ENCODE results near the gene STK32A.
"Not testable (repeated sequence)": the region's sequence is repeated elsewhere in the genome, so short reads cannot be mapped to it uniquely, and the experiment has no call there.

STK32A gene

GRCh38 chr5:147346006-147346561 lies 111.3 kb downstream of the STK32A start:
- no peak for DNase-seq (ENCODE audit: low read depth in 2 of 2)

GRCh38 chr5:147348046-147348445 lies 113.2 kb downstream of the STK32A start:
- no peak for DNase-seq (ENCODE audit: low read depth in 2 of 2)

- DNase-seq (ENCODE audit: low read depth in 2 of 2) = no peak
Observed at GRCh38 chr5:147348451-147348850, 113.6 kb downstream of the STK32A start.

GRCh38 chr5:147349241-147349640 lies 114.4 kb downstream of the STK32A start:
- no peak for DNase-seq (ENCODE audit: low read depth in 2 of 2)

- DNase-seq (ENCODE audit: low read depth in 2 of 2) = no peak
Observed at GRCh38 chr5:147359101-147359500, 124.3 kb downstream of the STK32A start.

- DNase-seq (ENCODE audit: low read depth in 2 of 2) = no peak
Observed at GRCh38 chr5:147359581-147359980, 124.8 kb downstream of the STK32A start.

- DNase-seq (ENCODE audit: low read depth in 2 of 2) = no peak
Observed at GRCh38 chr5:147360816-147361215, 126.0 kb downstream of the STK32A start.

GRCh38 chr5:147361441-147362175 lies 126.8 kb downstream of the STK32A start:
- DNase-seq (ENCODE audit: low read depth in 2 of 2) = no peak

- DNase-seq (ENCODE audit: low read depth in 2 of 2) = not testable (repeated sequence)
Observed at GRCh38 chr5:147367381-147367780, 132.6 kb downstream of the STK32A start.

- DNase-seq (ENCODE audit: low read depth in 2 of 2) = no peak
Observed at GRCh38 chr5:147369742-147370374, 135.0 kb downstream of the STK32A start.

- DNase-seq (ENCODE audit: low read depth in 2 of 2) = no peak
Observed at GRCh38 chr5:147371290-147371689, 136.5 kb downstream of the STK32A start.

- DNase-seq (ENCODE audit: low read depth in 2 of 2) = no peak
Observed at GRCh38 chr5:147372191-147372590, 137.4 kb downstream of the STK32A start.

GRCh38 chr5:147373328-147373727 lies 138.5 kb downstream of the STK32A start:
- no peak for DNase-seq (ENCODE audit: low read depth in 2 of 2)

GRCh38 chr5:147375151-147375550 lies 140.3 kb downstream of the STK32A start:
- DNase-seq (ENCODE audit: low read depth in 2 of 2) = no peak

- no peak for DNase-seq (ENCODE audit: low read depth in 2 of 2)
Observed at GRCh38 chr5:147377682-147378081, 142.9 kb downstream of the STK32A start.

GRCh38 chr5:147381555-147381954 lies 146.7 kb downstream of the STK32A start:
- DNase-seq (ENCODE audit: low read depth in 2 of 2) = no peak

- DNase-seq (ENCODE audit: low read depth in 2 of 2) = no peak
Observed at GRCh38 chr5:147382776-147383175, 147.9 kb downstream of the STK32A start.

GRCh38 chr5:147384346-147385193 lies 149.7 kb downstream of the STK32A start:
- DNase-seq (ENCODE audit: low read depth in 2 of 2) = no peak

GRCh38 chr5:147387109-147387508 lies 152.3 kb downstream of the STK32A start:
- no peak for DNase-seq (ENCODE audit: low read depth in 2 of 2)

- DNase-seq (ENCODE audit: low read depth in 2 of 2) = no peak
Observed at GRCh38 chr5:147388184-147389108, 153.6 kb downstream of the STK32A start.

- DNase-seq (ENCODE audit: low read depth in 2 of 2) = no peak
Observed at GRCh38 chr5:147390654-147391225, 155.9 kb downstream of the STK32A start.
